HG03565 (cell line): ENCODE measurements around the gene ETS1.

Source experiments
- ATAC-seq: cut with Tn5 transposase; IDR thresholded peaks from one replicate; pipeline ENCODE4 v1.9.1; 2021; ENCODE audit warnings: mild to moderate bottlenecking, moderate library complexity; ENCODE audit not compliant: unreplicated experiment

ETS1 gene

GRCh38 chr11:128520888-128521681, 66.3 kb downstream of the ETS1 start:
- no peak for ATAC-seq

GRCh38 chr11:128520206-128520887, 67.0 kb downstream of the ETS1 start:
- ATAC-seq: no peak

- ATAC-seq: no peak
Measured at GRCh38 chr11:128519338-128519737, 68.0 kb downstream of the ETS1 start.

- ATAC-seq: no peak
Measured at GRCh38 chr11:128518493-128519207, 68.7 kb downstream of the ETS1 start.

DNA sequence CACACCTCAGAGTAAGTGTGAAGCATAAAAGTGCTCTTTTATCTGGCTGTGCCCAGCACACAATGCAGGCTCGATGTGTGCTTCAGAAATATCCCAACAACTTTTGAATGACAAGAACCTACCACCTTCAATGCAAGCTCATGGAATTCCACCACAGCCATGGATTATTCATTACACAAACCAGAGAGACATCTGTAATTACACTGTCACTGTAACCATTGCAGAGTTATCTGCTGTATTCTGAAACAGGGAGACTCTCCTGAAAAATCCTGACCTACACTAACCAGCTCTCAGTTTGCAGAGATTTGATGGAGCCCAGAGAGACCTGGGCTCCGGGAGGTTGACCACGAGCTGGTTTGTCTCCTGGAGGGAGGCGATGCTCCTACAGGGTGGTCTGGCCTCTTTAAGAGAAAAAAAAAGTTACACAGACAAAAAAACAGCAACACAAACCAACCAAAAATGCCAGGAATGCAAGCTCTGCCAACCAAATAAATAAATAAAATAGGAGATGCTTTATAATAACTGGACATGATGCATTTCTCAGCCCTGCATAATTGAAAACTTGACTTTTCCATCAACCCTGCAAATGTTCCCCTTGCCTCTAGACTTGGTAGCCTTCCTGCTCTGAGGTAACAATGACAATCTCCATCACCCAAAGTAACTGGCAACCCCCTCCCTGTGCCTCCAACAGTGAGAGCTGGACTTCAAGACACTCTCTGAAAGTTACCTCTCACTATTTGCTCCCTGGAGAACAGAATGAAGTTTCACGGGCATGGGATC, 69.7 kb downstream of the ETS1 start:
- ATAC-seq: no peak

GRCh38 chr11:128516886-128517285, 70.5 kb downstream of the ETS1 start:
- ATAC-seq: no peak

GRCh38 chr11:128515826-128516778, 71.3 kb downstream of the ETS1 start:
- no peak for ATAC-seq

GRCh38 chr11:128515086-128515485, 72.3 kb downstream of the ETS1 start:
- ATAC-seq: no peak

GRCh38 chr11:128513915-128514681, 73.3 kb downstream of the ETS1 start:
- ATAC-seq: no peak

DNA sequence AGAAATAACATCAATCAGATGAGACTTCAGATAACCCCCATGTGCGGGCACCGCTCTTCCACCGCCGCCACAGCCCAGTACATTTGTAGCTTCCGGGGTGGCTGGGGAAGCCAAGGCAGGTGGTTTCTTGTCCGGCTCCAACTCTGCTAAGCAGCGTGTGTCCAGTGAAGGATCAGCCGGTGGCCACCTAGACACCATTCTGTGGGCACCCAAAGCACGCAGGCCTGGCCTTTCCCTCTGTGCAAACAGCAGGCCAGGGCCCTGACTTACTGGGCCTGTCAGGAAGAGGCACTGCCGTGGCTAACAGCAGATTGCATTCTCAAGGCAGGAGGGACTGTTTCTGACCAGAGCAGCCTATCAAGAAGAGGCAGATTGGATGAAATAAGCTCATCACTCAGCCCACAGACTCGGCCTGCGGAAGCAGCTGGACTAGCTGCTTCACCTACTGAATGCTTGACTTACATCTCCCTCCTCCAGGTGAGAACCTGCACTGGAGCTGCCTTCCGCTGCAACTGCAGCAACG, 74.8 kb downstream of the ETS1 start:
- no peak for ATAC-seq

- no peak for ATAC-seq
Measured at GRCh38 chr11:128511712-128512111, 75.6 kb downstream of the ETS1 start.

- no peak for ATAC-seq
Measured at GRCh38 chr11:128509621-128510389, 77.6 kb downstream of the ETS1 start.

DNA sequence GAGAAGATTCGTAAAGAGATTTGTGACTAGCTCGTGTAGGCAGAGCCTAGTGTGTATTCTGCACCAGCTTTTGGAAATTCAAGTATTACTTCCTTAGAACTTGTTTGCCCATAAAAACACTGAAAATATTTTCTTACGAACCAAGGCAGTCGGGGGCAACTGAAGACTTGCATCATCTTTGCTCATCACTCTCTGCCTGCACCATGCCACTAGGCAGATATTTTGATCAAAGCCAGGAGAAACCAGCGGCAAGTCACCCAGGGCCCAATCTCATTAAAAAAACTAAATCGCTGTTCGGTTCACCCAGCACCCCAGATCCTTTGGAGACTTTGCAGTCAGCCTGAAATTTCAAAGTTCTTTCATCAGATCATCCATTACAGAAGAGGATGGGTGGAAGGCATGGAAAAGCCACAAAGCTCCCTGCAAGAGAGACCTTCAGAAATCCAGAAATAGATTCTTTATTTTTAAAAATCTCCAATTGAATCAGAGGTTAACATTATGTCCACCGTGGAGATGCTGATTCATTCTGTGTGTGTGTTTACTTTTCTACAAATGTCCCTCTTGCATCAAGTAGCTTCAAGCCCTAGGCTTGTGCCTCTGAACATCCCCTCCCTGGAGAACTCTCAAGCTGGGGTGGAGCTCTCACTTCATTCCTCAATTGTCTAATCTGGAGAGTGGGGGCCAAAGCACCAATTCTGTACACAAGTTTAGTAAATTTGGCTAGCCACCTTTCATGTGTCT, 78.4 kb downstream of the ETS1 start:
- ATAC-seq: no peak

- ATAC-seq: no peak
Measured at GRCh38 chr11:128507936-128508335, 79.4 kb downstream of the ETS1 start.

DNA sequence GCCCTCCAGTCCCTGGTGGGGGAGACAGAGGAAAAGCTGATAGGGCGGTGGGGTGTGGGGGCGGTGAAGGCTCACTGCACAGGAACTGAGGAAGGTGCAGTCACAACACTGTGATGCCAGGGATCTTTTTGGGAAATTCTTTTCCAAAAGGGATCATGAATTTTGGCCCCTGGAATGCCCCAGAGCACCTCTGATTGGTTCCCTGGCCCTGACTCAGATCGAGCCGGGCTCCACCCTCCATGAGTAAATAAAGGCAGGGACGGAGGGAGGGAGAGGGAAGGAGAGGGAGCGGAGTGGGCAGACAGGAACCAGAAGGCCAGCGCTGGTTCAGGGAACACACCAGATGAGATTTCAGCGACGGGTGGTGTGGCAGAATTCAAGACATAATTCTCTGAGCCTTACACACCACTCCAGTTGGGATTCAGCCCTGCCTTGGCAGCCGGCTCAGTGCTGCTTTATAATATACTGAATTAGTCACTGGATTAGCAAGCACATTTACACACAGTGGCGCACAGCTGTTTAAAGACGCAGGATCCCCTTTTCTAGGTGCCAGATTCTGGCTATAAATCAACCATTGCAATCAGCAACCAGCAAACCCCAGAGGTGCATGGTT, 80.3 kb downstream of the ETS1 start:
- no peak for ATAC-seq

- ATAC-seq: no peak
Measured at GRCh38 chr11:128506356-128506755, 81.0 kb downstream of the ETS1 start.

- no peak for ATAC-seq
Measured at GRCh38 chr11:128505449-128506065, 81.8 kb downstream of the ETS1 start.
